GM23338 (cell line): ENCODE data around the gene PRDM11. TPM values are rescaled to one million over a fixed set of nuclear protein-coding genes. Genes with fewer than 3 reads are reported as not detected.

ENCODE experiments used
- ATAC-seq: fragments of 200-7000 bp; cut with Tn5 transposase; 3 replicates; pipeline ENCODE4 v1.9.1; 2020
- DNase-seq: peaks from one replicate; pipeline ENCODE4 v3.0.0-alpha.2; 2015; ENCODE audit warnings: low spot score
- H2AFZ ChIP-seq: fragments of 200-600 bp; sonication (generic); 2 replicates; pipeline ENCODE4 v1.8.0; 2016; ENCODE audit warnings: antibody characterized with exemption, mild to moderate bottlenecking, moderate library complexity
- H3F3A ChIP-seq: fragments of 200-600 bp; sonication (generic); replicated peaks from 2 replicates; pipeline ENCODE4 v1.8.0; 2017; ENCODE audit warnings: antibody characterized with exemption, mixed run types, low read depth
- H3K27ac ChIP-seq: fragments of 200-600 bp; sonication (generic); 2 replicates; pipeline ENCODE4 v1.6.1; 2016; ENCODE audit warnings: low read depth
- H3K27me3 ChIP-seq: fragments of 200-600 bp; sonication (generic); 2 replicates; pipeline ENCODE4 v1.8.0; 2016; ENCODE audit warnings: mild to moderate bottlenecking, mixed run types, moderate library complexity; ENCODE audit not compliant: insufficient read depth
- H3K36me3 ChIP-seq: fragments of 200-600 bp; sonication (generic); 2 replicates; pipeline ENCODE4 v1.8.0; 2016; ENCODE audit warnings: mild to moderate bottlenecking; ENCODE audit not compliant: insufficient read depth
- H3K4me1 ChIP-seq: fragments of 200-600 bp; sonication (generic); 2 replicates; pipeline ENCODE4 v1.8.0; 2016; ENCODE audit warnings: mild to moderate bottlenecking, moderate library complexity; ENCODE audit not compliant: insufficient read depth
- H3K4me2 ChIP-seq: fragments of 200-600 bp; sonication (generic); 2 replicates; pipeline ENCODE4 v1.7.1; 2017; ENCODE audit warnings: mixed run types
- H3K4me3 ChIP-seq: fragments of 200-600 bp; sonication (generic); 2 replicates; pipeline ENCODE4 v1.6.1; 2016; ENCODE audit warnings: mixed run types
- H3K79me2 ChIP-seq: fragments of 200-600 bp; sonication (generic); replicated peaks from 2 replicates; pipeline ENCODE4 v1.8.0; 2017; ENCODE audit warnings: mild to moderate bottlenecking; ENCODE audit not compliant: insufficient read depth
- H3K9me2 ChIP-seq: fragments of 200-600 bp; sonication (generic); 2 replicates; pipeline ENCODE4 v1.8.0; 2017; ENCODE audit not compliant: insufficient read depth
- H4K20me1 ChIP-seq: fragments of 200-600 bp; sonication (generic); replicated peaks from 2 replicates; pipeline ENCODE4 v1.8.0; 2017; ENCODE audit warnings: mild to moderate bottlenecking; ENCODE audit not compliant: insufficient read depth
- H3K27ac Mint-ChIP-seq: 2 replicates; pipeline ENCODE4 v1.8.0; 2020; ENCODE audit warnings: inconsistent platforms, mild to moderate bottlenecking, moderate library complexity, mixed read lengths
- H3K27me3 Mint-ChIP-seq: 3 replicates; pipeline ENCODE4 v1.8.0; 2022; ENCODE audit warnings: low read depth, mild to moderate bottlenecking, moderate library complexity, mixed read lengths, inconsistent platforms; ENCODE audit not compliant: insufficient read depth, poor library complexity
- H3K36me3 Mint-ChIP-seq: 3 replicates; pipeline ENCODE4 v1.8.0; 2021; ENCODE audit warnings: low read depth, mild to moderate bottlenecking, inconsistent platforms, moderate library complexity, mixed read lengths
- H3K4me1 Mint-ChIP-seq: 3 replicates; pipeline ENCODE4 v1.8.0; 2020; ENCODE audit warnings: mild to moderate bottlenecking, inconsistent platforms, mixed read lengths
- H3K4me3 Mint-ChIP-seq: 3 replicates; pipeline ENCODE4 v1.8.0; 2021; ENCODE audit warnings: moderate library complexity, mild to moderate bottlenecking, inconsistent platforms, mixed read lengths
- H3K9me3 Mint-ChIP-seq: 3 replicates; pipeline ENCODE4 v1.8.0; 2020; ENCODE audit warnings: moderate library complexity, mild to moderate bottlenecking, inconsistent platforms, mixed read lengths
- EZH2 ChIP-seq: fragments of 200-600 bp; sonication (generic); IDR thresholded peaks from one replicate; pipeline ENCODE4 v1.8.0; 2017; ENCODE audit warnings: antibody characterized with exemption, mild to moderate bottlenecking, low read depth; ENCODE audit not compliant: unreplicated experiment
- EZH2phosphoT487 ChIP-seq: fragments of 200-600 bp; sonication (generic); IDR thresholded peaks from one replicate; pipeline ENCODE4 v1.8.1; 2018; ENCODE audit warnings: antibody characterized with exemption; ENCODE audit not compliant: unreplicated experiment
- STAT1 ChIP-seq: IDR thresholded peaks from one replicate; pipeline ENCODE4 v1.6.1; 2016; ENCODE audit warnings: antibody characterized with exemption; ENCODE audit not compliant: unreplicated experiment
- ZNF114 ChIP-seq: fragments of 250-450 bp; sonication (Bioruptor Pico); IDR thresholded peaks from 2 replicates; pipeline ENCODE4 v1.5.0; 2020; ENCODE audit warnings: mild to moderate bottlenecking, moderate library complexity
- ZNF331 ChIP-seq: fragments of 250-450 bp; sonication (Bioruptor Pico); IDR thresholded peaks from 2 replicates; pipeline ENCODE4 v1.5.0; 2020; ENCODE audit warnings: low read depth, mild to moderate bottlenecking, moderate library complexity
- polyA plus RNA-seq: library from polyadenylated mRNA; unstranded; fragments of >200 nt; fragmentation: Nextera tagmentation; extraction: Ambion mirVana; gene quantifications from 2 replicates; pipeline ENCODE4 v1.2.1, GENCODE V29; 2016
- total RNA-seq: library from RNA; depleted of rRNA; stranded (reverse); fragments of >200 nt; shearing (Covaris generic); gene quantifications from 2 replicates; pipeline ENCODE4 v1.2.3, GENCODE V29; 2014
- TF ChIP-seq, protein P1 (sequence below), 2 experiments: fragments of 200-600 bp in 1 of 2; sonication (generic) in 1 of 2; conservative IDR thresholded peaks; 2 replicates each; pipeline versions ENCODE4 v1.5.1 to v1.6.1; 2016 to 2017; ENCODE audit warnings: antibody characterized with exemption in 2 of 2, low read depth in 2 of 2, mild to moderate bottlenecking in 2 of 2, moderate library complexity in 1 of 2
- TF ChIP-seq, protein P2 (sequence below): IDR thresholded peaks from 2 replicates; pipeline ENCODE4 v1.6.1; 2016; ENCODE audit warnings: antibody characterized with exemption
- TF ChIP-seq, protein P3 (sequence below): IDR thresholded peaks from one replicate; pipeline ENCODE4 v1.6.1; 2018; ENCODE audit warnings: antibody characterized with exemption; ENCODE audit not compliant: unreplicated experiment

The PRDM11 gene
- total and polyA plus RNA-seq, 2 experiments from 2014 or later: 0.97 to 10.4 TPM

- no peaks in the 10 kb centered on the region for H3K4me1 ChIP-seq
- H3K36me3 Mint-ChIP-seq: no peaks in the 10 kb centered on the region
- H3F3A ChIP-seq: no peaks in the 10 kb centered on the region
- ATAC-seq (no peak), DNase-seq (no peak)
- no peaks in the 10 kb centered on the region; the same call in 2 of the 3 replicates for H3K4me1 Mint-ChIP-seq
- H3K4me3 Mint-ChIP-seq: no peak overlapping the region; the same call in 2 of the 3 replicates
- no peaks in the 10 kb centered on the region for H3K9me2 ChIP-seq
- H3K79me2 ChIP-seq: no peaks in the 10 kb centered on the region
- no peak overlapping the region for H2AFZ ChIP-seq
- TF ChIP-seq EZH2 (no peak), ZNF331 (CRISPR knock-in tag) (no peak), EZH2phosphoT487 (no peak), ZNF114 (CRISPR knock-in tag) (no peak), STAT1 (no peak)
- TF ChIP-seq, protein P1, sequence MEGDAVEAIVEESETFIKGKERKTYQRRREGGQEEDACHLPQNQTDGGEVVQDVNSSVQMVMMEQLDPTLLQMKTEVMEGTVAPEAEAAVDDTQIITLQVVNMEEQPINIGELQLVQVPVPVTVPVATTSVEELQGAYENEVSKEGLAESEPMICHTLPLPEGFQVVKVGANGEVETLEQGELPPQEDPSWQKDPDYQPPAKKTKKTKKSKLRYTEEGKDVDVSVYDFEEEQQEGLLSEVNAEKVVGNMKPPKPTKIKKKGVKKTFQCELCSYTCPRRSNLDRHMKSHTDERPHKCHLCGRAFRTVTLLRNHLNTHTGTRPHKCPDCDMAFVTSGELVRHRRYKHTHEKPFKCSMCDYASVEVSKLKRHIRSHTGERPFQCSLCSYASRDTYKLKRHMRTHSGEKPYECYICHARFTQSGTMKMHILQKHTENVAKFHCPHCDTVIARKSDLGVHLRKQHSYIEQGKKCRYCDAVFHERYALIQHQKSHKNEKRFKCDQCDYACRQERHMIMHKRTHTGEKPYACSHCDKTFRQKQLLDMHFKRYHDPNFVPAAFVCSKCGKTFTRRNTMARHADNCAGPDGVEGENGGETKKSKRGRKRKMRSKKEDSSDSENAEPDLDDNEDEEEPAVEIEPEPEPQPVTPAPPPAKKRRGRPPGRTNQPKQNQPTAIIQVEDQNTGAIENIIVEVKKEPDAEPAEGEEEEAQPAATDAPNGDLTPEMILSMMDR (conservative IDR thresholded peaks at IDR 0.05; ENCODE audit: low read depth in 2 of 2): no peak
- TF ChIP-seq, protein P2, sequence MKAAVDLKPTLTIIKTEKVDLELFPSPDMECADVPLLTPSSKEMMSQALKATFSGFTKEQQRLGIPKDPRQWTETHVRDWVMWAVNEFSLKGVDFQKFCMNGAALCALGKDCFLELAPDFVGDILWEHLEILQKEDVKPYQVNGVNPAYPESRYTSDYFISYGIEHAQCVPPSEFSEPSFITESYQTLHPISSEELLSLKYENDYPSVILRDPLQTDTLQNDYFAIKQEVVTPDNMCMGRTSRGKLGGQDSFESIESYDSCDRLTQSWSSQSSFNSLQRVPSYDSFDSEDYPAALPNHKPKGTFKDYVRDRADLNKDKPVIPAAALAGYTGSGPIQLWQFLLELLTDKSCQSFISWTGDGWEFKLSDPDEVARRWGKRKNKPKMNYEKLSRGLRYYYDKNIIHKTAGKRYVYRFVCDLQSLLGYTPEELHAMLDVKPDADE: no peak
- TF ChIP-seq, protein P3, sequence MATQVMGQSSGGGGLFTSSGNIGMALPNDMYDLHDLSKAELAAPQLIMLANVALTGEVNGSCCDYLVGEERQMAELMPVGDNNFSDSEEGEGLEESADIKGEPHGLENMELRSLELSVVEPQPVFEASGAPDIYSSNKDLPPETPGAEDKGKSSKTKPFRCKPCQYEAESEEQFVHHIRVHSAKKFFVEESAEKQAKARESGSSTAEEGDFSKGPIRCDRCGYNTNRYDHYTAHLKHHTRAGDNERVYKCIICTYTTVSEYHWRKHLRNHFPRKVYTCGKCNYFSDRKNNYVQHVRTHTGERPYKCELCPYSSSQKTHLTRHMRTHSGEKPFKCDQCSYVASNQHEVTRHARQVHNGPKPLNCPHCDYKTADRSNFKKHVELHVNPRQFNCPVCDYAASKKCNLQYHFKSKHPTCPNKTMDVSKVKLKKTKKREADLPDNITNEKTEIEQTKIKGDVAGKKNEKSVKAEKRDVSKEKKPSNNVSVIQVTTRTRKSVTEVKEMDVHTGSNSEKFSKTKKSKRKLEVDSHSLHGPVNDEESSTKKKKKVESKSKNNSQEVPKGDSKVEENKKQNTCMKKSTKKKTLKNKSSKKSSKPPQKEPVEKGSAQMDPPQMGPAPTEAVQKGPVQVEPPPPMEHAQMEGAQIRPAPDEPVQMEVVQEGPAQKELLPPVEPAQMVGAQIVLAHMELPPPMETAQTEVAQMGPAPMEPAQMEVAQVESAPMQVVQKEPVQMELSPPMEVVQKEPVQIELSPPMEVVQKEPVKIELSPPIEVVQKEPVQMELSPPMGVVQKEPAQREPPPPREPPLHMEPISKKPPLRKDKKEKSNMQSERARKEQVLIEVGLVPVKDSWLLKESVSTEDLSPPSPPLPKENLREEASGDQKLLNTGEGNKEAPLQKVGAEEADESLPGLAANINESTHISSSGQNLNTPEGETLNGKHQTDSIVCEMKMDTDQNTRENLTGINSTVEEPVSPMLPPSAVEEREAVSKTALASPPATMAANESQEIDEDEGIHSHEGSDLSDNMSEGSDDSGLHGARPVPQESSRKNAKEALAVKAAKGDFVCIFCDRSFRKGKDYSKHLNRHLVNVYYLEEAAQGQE: no peak
- no peak overlapping the region for H3K27ac Mint-ChIP-seq
- no peaks in the 10 kb centered on the region; the same call in 1 of the 2 replicates for H4K20me1 ChIP-seq
- H3K36me3 ChIP-seq: no peaks in the 10 kb centered on the region
- no peak overlapping the region for H3K27ac ChIP-seq
- no peak overlapping the region for H3K4me3 ChIP-seq
- no peaks in the 10 kb centered on the region for H3K27me3 Mint-ChIP-seq
- no peak overlapping the region for H3K4me2 ChIP-seq
- H3K9me3 Mint-ChIP-seq: no peaks in the 10 kb centered on the region
- no peaks in the 10 kb centered on the region for H3K27me3 ChIP-seq
These were observed 126.3 kb downstream of the PRDM11 start for GRCh38 chr11:45272701-45273100.

DNA sequence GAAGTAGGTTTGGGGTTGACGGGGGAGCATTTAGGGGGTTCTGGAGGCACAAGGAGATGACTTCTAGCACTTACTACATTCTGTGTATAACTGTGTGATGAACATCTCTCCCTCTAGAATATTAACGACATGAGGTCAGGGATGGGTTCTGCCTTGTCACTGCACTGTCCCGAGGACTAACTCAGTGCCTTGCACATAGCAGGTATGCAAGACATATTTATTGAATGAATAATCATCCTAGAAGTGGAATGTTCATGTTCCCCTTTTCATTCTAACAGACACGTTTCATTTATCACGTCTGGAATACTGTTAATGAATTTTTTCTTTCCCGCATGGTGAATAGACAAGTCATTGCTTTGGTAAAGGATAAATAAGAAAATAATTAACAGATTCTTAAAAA lies 127.1 kb downstream of the PRDM11 start:
- no peak for DNase-seq
- no peak overlapping the region for H3K4me2 ChIP-seq
- 0 out of 2 replicates have a peak, but pooled peaks cover 2% of the 10 kb centered on the region for H3F3A ChIP-seq
- no peaks in the 10 kb centered on the region for H3K9me2 ChIP-seq
- no peaks in the 10 kb centered on the region; the same call in 1 of the 2 replicates for H4K20me1 ChIP-seq
- no peaks in the 10 kb centered on the region for H3K36me3 ChIP-seq
- no peaks in the 10 kb centered on the region for H3K27me3 Mint-ChIP-seq
- no peak for ATAC-seq
- peaks cover 2% of the 10 kb centered on the region; the same call in 1 of the 3 replicates for H3K36me3 Mint-ChIP-seq
- H2AFZ ChIP-seq: no peak overlapping the region
- H3K4me3 Mint-ChIP-seq: no peak overlapping the region
- H3K27me3 ChIP-seq: no peaks in the 10 kb centered on the region
- no peaks in the 10 kb centered on the region for H3K79me2 ChIP-seq
- TF ChIP-seq ZNF114 (CRISPR knock-in tag) (no peak), EZH2phosphoT487 (no peak)
- H3K4me3 ChIP-seq: no peak overlapping the region
- no peak overlapping the region for H3K27ac Mint-ChIP-seq
- H3K4me1 Mint-ChIP-seq: 0 out of 3 replicates have a peak, but pooled peaks cover 3% of the 10 kb centered on the region
- no peaks in the 10 kb centered on the region for H3K4me1 ChIP-seq
- H3K27ac ChIP-seq: no peak overlapping the region
- H3K9me3 Mint-ChIP-seq: 0 out of 3 replicates have a peak, but pooled peaks cover 2% of the 10 kb centered on the region
